ENCODE data around the gene RAB20. TPM values are rescaled to one million over a fixed set of nuclear protein-coding genes. Genes with fewer than 3 reads are reported as not detected.

Gene RAB20
- total and polyA plus RNA-seq, 7 donors: 1.2 to 20.5 (median 2.9) TPM

DNA sequence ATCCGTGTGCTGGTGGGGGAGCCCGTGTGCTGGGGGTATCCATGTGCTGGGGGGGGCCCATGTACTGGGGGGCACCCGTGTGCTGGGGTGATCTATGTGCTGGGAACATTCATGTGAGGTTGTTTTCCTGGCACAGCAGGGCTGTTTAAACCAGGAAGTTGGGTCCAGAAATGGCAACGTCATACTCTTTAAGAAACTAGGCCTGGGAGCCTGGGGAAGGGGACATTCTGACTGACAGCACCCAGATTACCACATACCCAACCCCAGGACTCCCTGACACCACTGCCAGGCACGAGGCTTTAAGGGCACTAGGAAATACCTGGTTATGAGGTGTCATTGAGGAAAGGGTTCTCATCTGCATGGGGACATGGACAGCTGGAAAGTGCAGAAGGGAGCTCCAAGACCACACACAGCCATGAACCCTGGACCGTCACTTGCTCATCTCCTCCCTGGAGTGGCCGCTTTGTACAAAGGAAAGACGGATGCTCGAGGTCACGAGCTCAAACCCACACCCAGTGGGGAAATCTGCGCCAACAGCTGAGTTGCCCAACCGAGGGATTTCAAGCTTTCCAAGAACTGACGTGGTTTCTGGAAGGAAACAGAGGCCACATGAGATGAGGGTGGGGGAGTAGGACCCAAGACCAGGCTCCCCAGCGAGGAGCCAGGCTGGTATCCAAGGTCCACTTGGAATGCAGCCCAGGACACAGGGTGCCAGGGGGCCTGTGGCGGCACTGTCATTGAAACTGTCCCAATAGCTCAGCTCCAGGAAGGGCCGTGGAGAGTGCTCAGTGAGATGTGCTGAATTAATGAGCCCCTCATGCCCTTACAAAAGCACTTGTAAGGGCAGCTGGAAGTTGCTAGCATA lies 40.9 kb downstream of the RAB20 start:
- no peak overlapping the region for H3K4me3 ChIP-seq
- no peaks in the 10 kb centered on the region for H3K9me3 ChIP-seq
- peak overlapping the region; percentile 63 for H3K27ac ChIP-seq
- ATAC-seq: peak; percentile 68 to 79 (median 78)
- intact Hi-C loops (cut with DNase I): no loop called here
- TF ChIP-seq, protein P1, sequence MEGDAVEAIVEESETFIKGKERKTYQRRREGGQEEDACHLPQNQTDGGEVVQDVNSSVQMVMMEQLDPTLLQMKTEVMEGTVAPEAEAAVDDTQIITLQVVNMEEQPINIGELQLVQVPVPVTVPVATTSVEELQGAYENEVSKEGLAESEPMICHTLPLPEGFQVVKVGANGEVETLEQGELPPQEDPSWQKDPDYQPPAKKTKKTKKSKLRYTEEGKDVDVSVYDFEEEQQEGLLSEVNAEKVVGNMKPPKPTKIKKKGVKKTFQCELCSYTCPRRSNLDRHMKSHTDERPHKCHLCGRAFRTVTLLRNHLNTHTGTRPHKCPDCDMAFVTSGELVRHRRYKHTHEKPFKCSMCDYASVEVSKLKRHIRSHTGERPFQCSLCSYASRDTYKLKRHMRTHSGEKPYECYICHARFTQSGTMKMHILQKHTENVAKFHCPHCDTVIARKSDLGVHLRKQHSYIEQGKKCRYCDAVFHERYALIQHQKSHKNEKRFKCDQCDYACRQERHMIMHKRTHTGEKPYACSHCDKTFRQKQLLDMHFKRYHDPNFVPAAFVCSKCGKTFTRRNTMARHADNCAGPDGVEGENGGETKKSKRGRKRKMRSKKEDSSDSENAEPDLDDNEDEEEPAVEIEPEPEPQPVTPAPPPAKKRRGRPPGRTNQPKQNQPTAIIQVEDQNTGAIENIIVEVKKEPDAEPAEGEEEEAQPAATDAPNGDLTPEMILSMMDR (IDR thresholded peaks at IDR 0.05): no peak
- peaks cover 4% of the 10 kb centered on the region for H3K4me1 ChIP-seq
- no peaks in the 10 kb centered on the region for H3K36me3 ChIP-seq (ENCODE audit: insufficient read depth in 1 of 2, low read depth in 1 of 2)
- 35 to 38% (median 38%) methylated on average over 14 to 16 of the region's 16 CpGs for WGBS, 3 donors
- H3K27me3 ChIP-seq (ENCODE audit: insufficient read depth in 3 of 3, low read length in 2 of 3): no peaks in the 10 kb centered on the region
- DNase-seq: peak; percentile 86 to 87

DNA sequence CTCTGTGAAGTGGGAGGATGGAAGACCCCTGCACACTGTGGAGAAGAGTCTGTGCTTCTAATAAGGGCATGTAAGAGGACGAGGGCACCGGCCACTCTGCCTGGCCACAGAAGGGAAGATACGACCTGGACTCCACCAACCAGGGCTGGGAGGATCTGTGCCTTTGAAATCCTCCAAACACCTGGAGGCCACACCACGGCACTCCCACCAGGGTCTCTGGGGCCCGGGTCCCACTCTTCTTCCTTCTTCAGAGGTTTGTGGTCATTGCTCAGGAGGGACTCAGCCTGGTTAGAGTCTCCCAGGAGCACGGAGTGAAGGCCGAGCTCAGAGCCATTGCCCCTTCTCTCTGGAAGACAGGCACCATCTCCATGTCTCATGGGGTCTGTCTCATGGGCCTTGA lies 42.0 kb downstream of the RAB20 start:
- ATAC-seq: no peak
- peak in 1 of 2 donors; percentile 11 for DNase-seq
- Histone ChIP-seq H3K4me3 (no peak overlapping the region), H3K27me3 (ENCODE audit: insufficient read depth in 3 of 3, low read length in 2 of 3) (no peaks in the 10 kb centered on the region), H3K9me3 (no peaks in the 10 kb centered on the region), H3K4me1 (peaks cover 4% of the 10 kb centered on the region), H3K36me3 (ENCODE audit: insufficient read depth in 1 of 2, low read depth in 1 of 2) (no peaks in the 10 kb centered on the region), H3K27ac (no peak overlapping the region)
- 89 to 93% (median 91%) methylated on average over 7 of the region's 7 CpGs for WGBS, 3 donors
- TF ChIP-seq, protein P1 (IDR thresholded peaks at IDR 0.05): no peak
- intact Hi-C loops (cut with DNase I): no loop called here

DNA sequence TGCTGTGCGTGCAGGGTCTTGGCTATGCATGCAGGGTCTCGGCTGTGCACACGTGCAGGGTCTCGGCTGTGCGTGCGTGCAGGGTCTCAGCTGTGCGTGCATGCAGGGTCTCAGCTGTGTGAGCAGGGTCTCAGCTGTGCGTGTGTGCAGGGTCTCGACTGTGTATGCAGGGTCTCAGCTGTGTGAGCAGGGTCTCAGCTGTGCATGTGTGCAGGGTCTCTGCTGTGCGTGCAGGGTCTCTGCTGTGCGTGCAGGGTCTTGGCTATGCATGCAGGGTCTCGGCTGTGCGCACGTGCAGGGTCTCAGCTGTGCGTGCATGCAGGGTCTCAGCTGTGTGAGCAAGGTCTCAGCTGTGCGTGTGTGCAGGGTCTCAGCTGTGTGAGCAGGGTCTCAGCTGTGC lies 42.5 kb downstream of the RAB20 start:
- intact Hi-C loops (cut with DNase I): no loop called here

DNA sequence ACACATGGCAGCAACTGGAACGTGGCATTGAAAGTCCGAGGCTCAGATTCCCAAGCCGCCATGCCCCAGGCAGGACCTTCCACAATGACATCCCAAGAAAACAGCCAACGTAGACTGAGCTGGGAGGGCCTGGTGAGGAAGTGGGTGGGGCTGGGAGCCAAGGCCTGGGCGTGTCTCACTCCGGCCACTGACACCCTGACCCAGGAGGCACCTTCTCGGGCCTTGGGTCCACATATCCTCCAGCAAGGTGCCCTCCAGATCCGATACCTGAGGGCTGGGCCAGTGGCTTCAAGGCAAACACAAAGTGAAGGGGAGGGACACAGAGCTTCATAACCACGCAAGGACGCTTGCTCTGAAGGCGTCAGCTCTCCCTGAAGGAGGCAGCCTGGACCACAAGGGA lies 43.0 kb downstream of the RAB20 start:
- H3K9me3 ChIP-seq: no peaks in the 10 kb centered on the region
- no peak overlapping the region for H3K4me3 ChIP-seq
- no peaks in the 10 kb centered on the region for H3K36me3 ChIP-seq (ENCODE audit: insufficient read depth in 1 of 2, low read depth in 1 of 2)
- intact Hi-C loops (cut with DNase I): no loop called here
- no peak overlapping the region for H3K27ac ChIP-seq
- H3K4me1 ChIP-seq: no peaks in the 10 kb centered on the region
- H3K27me3 ChIP-seq (ENCODE audit: insufficient read depth in 3 of 3, low read length in 2 of 3): no peaks in the 10 kb centered on the region
- WGBS, 3 donors: 78 to 84% (median 82%) methylated on average over 11 of the region's 11 CpGs
- TF ChIP-seq, protein P1 (IDR thresholded peaks at IDR 0.05): no peak
- no peak for ATAC-seq
- DNase-seq: no peak

More for the DNA sequence above, 42.5 kb downstream of the RAB20 start:
- Histone ChIP-seq H3K4me1 (peaks cover 3% of the 10 kb centered on the region), H3K4me3 (no peak overlapping the region), H3K27me3 (ENCODE audit: insufficient read depth in 3 of 3, low read length in 2 of 3) (no peaks in the 10 kb centered on the region), H3K9me3 (no peaks in the 10 kb centered on the region), H3K36me3 (ENCODE audit: insufficient read depth in 1 of 2, low read depth in 1 of 2) (no peaks in the 10 kb centered on the region), H3K27ac (no peak overlapping the region)
- ATAC-seq: no peak
- no peak for DNase-seq
- TF ChIP-seq, protein P1 (IDR thresholded peaks at IDR 0.05): no peak
- WGBS, 3 donors: 92 to 98% (median 95%) methylated on average over 16 of the region's 16 CpGs

DNA sequence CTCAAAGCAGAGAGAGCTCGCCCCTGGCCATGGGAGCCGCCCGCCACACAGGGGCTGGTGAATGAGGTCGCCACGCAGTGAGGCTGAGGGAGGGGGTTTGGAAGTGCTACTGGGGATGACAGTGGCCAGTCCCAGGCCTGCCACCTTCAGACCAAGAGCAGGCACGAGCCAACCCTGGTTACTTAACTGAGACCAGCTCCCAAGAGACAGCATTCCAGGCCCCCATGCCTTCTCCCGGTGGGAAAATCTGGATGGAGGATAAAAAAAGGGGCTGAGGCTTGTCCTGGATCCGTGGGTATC lies 43.3 kb downstream of the RAB20 start:
- intact Hi-C loops (cut with DNase I): no loop called here
- peak in 1 of 2 donors; percentile 23 for DNase-seq
- no peaks in the 10 kb centered on the region for H3K36me3 ChIP-seq (ENCODE audit: insufficient read depth in 1 of 2, low read depth in 1 of 2)
- no peak for ATAC-seq
- no peak overlapping the region for H3K4me3 ChIP-seq
- H3K27me3 ChIP-seq (ENCODE audit: insufficient read depth in 3 of 3, low read length in 2 of 3): no peaks in the 10 kb centered on the region
- H3K4me1 ChIP-seq: no peaks in the 10 kb centered on the region
- TF ChIP-seq, protein P1 (IDR thresholded peaks at IDR 0.05): no peak
- WGBS, 3 donors: 74 to 82% (median 78%) methylated on average over 8 of the region's 8 CpGs
- no peak overlapping the region for H3K27ac ChIP-seq
- no peaks in the 10 kb centered on the region for H3K9me3 ChIP-seq
